Thyroid gland (tissue), 4 donors: ENCODE results near the gene ANKRD26. TPM values are rescaled to one million over a fixed set of nuclear protein-coding genes. Genes with fewer than 3 reads are reported as not detected.

Experiments
- DNase-seq, 2 donors: peaks; one replicate each; pipeline ENCODE4 v3.0.0-alpha.2; 2019
- H3K27ac ChIP-seq, 3 donors: fragments of 200-600 bp; sonication (generic); 1 replicate in 2 of 3; 2 replicates in 1 of 3; pipeline ENCODE4 v1.5.1; 2016 to 2019; ENCODE audit warnings: mild to moderate bottlenecking in 1 of 3, moderate library complexity in 1 of 3
- H3K27me3 ChIP-seq: fragments of 200-600 bp; sonication (generic); one replicate; pipeline ENCODE4 v1.5.1; 2019
- H3K36me3 ChIP-seq, 2 donors: fragments of 200-600 bp; sonication (generic); one replicate each; pipeline ENCODE4 v1.5.1; 2016 to 2019
- H3K4me1 ChIP-seq, 2 donors: fragments of 200-600 bp; sonication (generic); one replicate each; pipeline ENCODE4 v1.5.1; 2017 to 2019
- H3K4me3 ChIP-seq, 3 donors: fragments of 200-600 bp; sonication (generic); replicated peaks in 1 of 3; 1 replicate in 2 of 3; 2 replicates in 1 of 3; pipeline ENCODE4 v1.5.1; 2016; ENCODE audit warnings: mild to moderate bottlenecking in 1 of 3
- H3K9me3 ChIP-seq: fragments of 200-600 bp; sonication (generic); one replicate; pipeline ENCODE4 v1.5.1; 2017
- POLR2A ChIP-seq, 2 donors: fragments of 450-650 bp; IDR thresholded peaks; one replicate each; pipeline ENCODE4 v1.6.1; 2017; ENCODE audit warnings: antibody characterized with exemption in 2 of 2, mild to moderate bottlenecking in 2 of 2, moderate library complexity in 1 of 2
- WGBS, 2 donors: methylation state at CpG; one replicate each; pipeline ENCODE4 v1.1.5; 2017; 5-methylcytosine and 5-hydroxymethylcytosine counted together
- intact Hi-C: fragments of 100-400 bp; cut with DNase I; formaldehyde crosslinking; loops from one replicate; pipeline ENCODE4 v1.15.1; 2023
- total RNA-seq, 4 donors: library from RNA; depleted of rRNA; stranded (reverse); fragments of >200 nt; gene quantifications; one replicate each; pipeline ENCODE4 v1.2.3, GENCODE V29; 2016
- TF ChIP-seq, protein P1 (sequence below), 6 experiments: fragments of 200-600 bp in 3 of 6; fragments of 450-650 bp in 3 of 6; sonication (generic) in 3 of 6; IDR thresholded peaks; one replicate each; pipeline ENCODE4 v1.5.1; 2016 to 2019; ENCODE audit warnings: antibody characterized with exemption in 6 of 6, mild to moderate bottlenecking in 2 of 6, inconsistent platforms in 1 of 6, moderate library complexity in 1 of 6

ANKRD26 gene
- total RNA-seq, 4 donors from 2014 or later = 13.1 to 18.9 (median 14.5) TPM

DNA sequence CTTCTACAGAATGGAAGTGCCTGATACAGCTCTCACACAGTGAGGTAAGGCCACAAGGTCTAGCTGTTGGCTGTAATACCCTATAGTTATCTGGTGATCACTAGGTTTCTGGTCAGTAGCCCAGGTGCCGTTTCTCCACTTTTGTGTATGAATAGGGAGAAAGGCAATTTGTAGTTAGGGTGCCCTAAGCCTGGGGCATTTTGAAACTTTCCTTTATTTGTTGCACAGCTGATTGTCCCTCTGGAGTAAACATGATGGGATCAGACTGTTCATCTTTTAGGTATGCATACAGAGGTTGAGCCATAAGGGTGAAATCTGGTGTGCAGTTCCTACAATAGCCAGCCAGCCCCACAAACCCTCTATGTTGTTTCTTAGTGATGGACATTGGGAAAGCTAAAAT, 112.4 kb downstream of the ANKRD26 start:
- Histone ChIP-seq H3K4me3 (no peak overlapping the region), H3K4me1 (peaks cover 0 to 6% of the 10 kb centered on the region in 2 donors), H3K9me3 (no peaks in the 10 kb centered on the region), H3K27ac (no peak overlapping the region), H3K36me3 (no peaks in the 10 kb centered on the region), H3K27me3 (no peaks in the 10 kb centered on the region)
- no peak for DNase-seq
- TF ChIP-seq, protein P1, sequence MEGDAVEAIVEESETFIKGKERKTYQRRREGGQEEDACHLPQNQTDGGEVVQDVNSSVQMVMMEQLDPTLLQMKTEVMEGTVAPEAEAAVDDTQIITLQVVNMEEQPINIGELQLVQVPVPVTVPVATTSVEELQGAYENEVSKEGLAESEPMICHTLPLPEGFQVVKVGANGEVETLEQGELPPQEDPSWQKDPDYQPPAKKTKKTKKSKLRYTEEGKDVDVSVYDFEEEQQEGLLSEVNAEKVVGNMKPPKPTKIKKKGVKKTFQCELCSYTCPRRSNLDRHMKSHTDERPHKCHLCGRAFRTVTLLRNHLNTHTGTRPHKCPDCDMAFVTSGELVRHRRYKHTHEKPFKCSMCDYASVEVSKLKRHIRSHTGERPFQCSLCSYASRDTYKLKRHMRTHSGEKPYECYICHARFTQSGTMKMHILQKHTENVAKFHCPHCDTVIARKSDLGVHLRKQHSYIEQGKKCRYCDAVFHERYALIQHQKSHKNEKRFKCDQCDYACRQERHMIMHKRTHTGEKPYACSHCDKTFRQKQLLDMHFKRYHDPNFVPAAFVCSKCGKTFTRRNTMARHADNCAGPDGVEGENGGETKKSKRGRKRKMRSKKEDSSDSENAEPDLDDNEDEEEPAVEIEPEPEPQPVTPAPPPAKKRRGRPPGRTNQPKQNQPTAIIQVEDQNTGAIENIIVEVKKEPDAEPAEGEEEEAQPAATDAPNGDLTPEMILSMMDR (IDR thresholded peaks at IDR 0.05) = no peak
- TF ChIP-seq POLR2A (IDR thresholded peaks at IDR 0.05) = no peak
- 96 to 100% methylated on average over 1 of the region's 1 CpG for whole genome bisulfite sequencing, 2 donors
- intact Hi-C loops = no loop called here

DNA sequence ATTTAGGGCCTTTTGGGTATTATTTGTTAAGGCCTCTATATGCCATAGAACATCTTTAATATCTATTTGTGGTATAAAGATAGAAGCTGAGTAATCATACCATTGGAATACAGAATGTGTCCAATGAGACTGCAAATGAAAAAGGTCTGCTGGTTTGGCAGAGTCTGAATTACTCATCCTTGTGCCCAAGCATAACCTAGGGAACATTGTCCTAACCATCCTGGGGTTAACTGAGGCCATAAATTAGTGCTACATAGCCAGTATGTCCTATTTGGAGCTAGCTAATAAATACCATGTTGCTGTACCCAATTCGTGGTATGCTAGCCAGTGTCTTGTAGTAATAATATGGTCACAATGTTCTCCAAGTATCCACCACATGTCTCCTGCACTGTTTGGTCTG, 117.1 kb downstream of the ANKRD26 start:
- H3K4me1 ChIP-seq = no peaks in the 10 kb centered on the region
- no peak for TF ChIP-seq POLR2A (IDR thresholded peaks at IDR 0.05)
- TF ChIP-seq, protein P1 (IDR thresholded peaks at IDR 0.05) = no peak
- no peak for DNase-seq
- no peaks in the 10 kb centered on the region for H3K27me3 ChIP-seq
- H3K9me3 ChIP-seq = no peaks in the 10 kb centered on the region
- no peaks in the 10 kb centered on the region for H3K36me3 ChIP-seq
- 75 to 100% methylated on average over 1 of the region's 1 CpG for WGBS, 2 donors
- intact Hi-C loops = no loop called here
- no peak overlapping the region for H3K4me3 ChIP-seq
- no peak overlapping the region for H3K27ac ChIP-seq

DNA sequence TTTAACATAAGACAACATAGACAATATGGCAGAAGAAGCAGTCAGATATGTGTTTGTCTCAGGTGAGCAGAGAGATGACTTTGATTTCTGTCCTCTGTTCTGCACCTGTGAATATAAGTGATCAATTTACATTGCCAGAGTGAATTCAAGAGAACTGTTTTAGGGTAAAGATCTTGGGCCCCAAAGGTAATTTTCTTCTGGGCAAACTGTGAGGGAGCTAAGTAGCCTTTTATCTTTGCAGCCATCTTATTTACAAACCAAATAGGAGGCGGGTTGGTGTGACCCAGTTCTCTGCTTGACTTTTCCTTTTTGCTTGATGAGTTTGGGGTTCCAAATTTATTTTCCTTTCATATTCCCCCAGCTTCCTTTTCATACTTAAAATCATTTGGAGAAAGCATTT, 118.2 kb downstream of the ANKRD26 start:
- no peaks in the 10 kb centered on the region for H3K27me3 ChIP-seq
- no peaks in the 10 kb centered on the region for H3K4me1 ChIP-seq
- 79 to 89% methylated on average over 1 of the region's 1 CpG for WGBS, 2 donors
- DNase-seq = no peak
- TF ChIP-seq, protein P1 (IDR thresholded peaks at IDR 0.05) = no peak
- TF ChIP-seq POLR2A (IDR thresholded peaks at IDR 0.05) = no peak
- H3K27ac ChIP-seq = no peak overlapping the region
- H3K9me3 ChIP-seq = no peaks in the 10 kb centered on the region
- intact Hi-C loops = no loop called here
- H3K4me3 ChIP-seq = no peak overlapping the region
- H3K36me3 ChIP-seq = no peaks in the 10 kb centered on the region

DNA sequence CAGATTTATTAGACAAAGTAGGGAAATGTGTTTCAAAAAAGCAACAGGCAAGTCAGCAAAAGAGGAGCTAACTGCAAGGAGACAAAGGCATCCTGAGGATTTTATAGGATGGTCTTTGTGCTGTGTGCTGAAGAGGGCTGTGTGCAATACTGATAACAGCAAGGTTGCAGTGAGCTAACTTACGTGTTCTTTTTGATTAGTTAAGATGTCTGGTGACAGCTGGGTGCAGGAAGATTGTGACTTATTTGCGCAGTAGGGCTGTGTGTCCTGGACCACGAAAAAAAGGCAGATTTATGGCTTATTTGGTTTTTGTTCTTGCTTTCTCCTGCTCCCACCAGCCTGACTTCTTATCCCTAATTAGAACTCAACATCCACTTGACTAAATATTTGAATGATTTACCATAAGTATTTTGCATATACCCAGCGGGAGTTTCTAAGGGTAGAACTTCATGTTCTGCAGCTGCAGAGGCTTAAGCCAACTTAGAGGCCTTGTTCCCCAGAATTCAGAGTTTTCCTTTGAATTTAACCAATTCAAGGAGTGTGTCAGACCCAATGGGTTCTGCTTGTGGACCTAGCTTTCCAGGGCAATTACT, 119.0 kb downstream of the ANKRD26 start:
- intact Hi-C loops = no loop called here
- Histone ChIP-seq H3K9me3 (no peaks in the 10 kb centered on the region), H3K4me1 (no peaks in the 10 kb centered on the region), H3K36me3 (no peaks in the 10 kb centered on the region), H3K27ac (no peak overlapping the region), H3K4me3 (no peak overlapping the region), H3K27me3 (no peaks in the 10 kb centered on the region)
- DNase-seq = no peak
- WGBS, 2 donors = 78 to 94% methylated on average over 4 of the region's 4 CpGs
- TF ChIP-seq, protein P1 (IDR thresholded peaks at IDR 0.05) = no peak
- TF ChIP-seq POLR2A (IDR thresholded peaks at IDR 0.05) = no peak

DNA sequence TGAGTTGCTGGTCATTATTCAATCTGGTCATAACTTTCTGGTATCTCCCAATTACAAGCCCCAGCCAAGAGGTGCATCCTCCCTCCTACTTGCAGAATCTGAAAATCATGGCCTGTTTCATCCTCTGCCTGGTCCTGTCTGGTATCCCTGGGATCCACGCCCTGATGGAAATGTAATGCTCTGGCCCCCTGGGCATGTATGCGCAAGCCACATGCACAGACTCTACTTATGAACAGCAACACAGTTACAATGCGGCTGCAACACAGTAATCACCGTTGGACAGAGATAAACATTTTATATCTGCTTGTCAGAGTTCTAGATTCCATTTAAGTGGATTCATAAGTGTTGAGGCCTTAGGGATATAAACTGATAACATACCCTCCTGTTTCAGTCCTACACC, 121.8 kb downstream of the ANKRD26 start:
- intact Hi-C loops = no loop called here
- TF ChIP-seq, protein P1 (IDR thresholded peaks at IDR 0.05) = no peak
- TF ChIP-seq POLR2A (IDR thresholded peaks at IDR 0.05) = no peak
- H3K4me1 ChIP-seq = no peaks in the 10 kb centered on the region
- DNase-seq = no peak
- WGBS, 2 donors = 95% methylated on average over 4 of the region's 4 CpGs
- H3K27me3 ChIP-seq = no peaks in the 10 kb centered on the region
- no peaks in the 10 kb centered on the region for H3K36me3 ChIP-seq
- no peaks in the 10 kb centered on the region for H3K9me3 ChIP-seq
- H3K4me3 ChIP-seq = no peak overlapping the region
- H3K27ac ChIP-seq = no peak overlapping the region
